Motor neuron (in vitro differentiated cells): Measurements from ENCODE around the gene NELL1. TPM values are rescaled to one million over a fixed set of nuclear protein-coding genes. Genes with fewer than 3 reads are reported as not detected.

Experiments
- ATAC-seq, 8 experiments: fragments of 200-7000 bp; cut with Tn5 transposase; replicated peaks in 6 of 8; 2 replicates each; pipeline ENCODE4 v1.8.0; 2021; ENCODE audit warnings: mild to moderate bottlenecking in 8 of 8, moderate library complexity in 8 of 8
- H3K27ac ChIP-seq, 2 donors: fragments of 250-450 bp; sonication (Bioruptor Pico); 2 replicates each; pipeline ENCODE4 v1.9.0; 2021; ENCODE audit warnings: antibody characterized with exemption in 2 of 2, mild to moderate bottlenecking in 2 of 2, moderate library complexity in 1 of 2
- H3K4me1 ChIP-seq, 2 donors: fragments of 250-450 bp; sonication (Bioruptor Pico); replicated peaks in 1 of 2; 2 replicates each; pipeline ENCODE4 v1.6.1; 2021; ENCODE audit warnings: antibody characterized with exemption in 2 of 2, mild to moderate bottlenecking in 2 of 2, moderate library complexity in 1 of 2
- H3K4me3 ChIP-seq, 5 donors: fragments of 250-450 bp; sonication (Bioruptor Pico); 2 replicates each; pipeline ENCODE4 v1.9.0; 2021; ENCODE audit warnings: antibody characterized with exemption in 5 of 5, mild to moderate bottlenecking in 5 of 5, moderate library complexity in 4 of 5
- WGBS, 10 experiments: fragments of 450-650 bp; shearing (Covaris generic); methylation state at CpG; one replicate each; pipeline ENCODE4 v1.0.0; 2022; 5-methylcytosine and 5-hydroxymethylcytosine counted together
- in situ Hi-C, 9 experiments: fragments of 400-800 bp; cut with MboI; loops; one replicate each; pipeline ENCODE4 v1.15.0; 2021; ENCODE audit warnings: low sequenced_read_pairs in 9 of 9, low pct_unique_long_range_greater_than_20kb in 2 of 9; ENCODE audit not compliant: unreplicated experiment in 9 of 9
- total RNA-seq, 8 experiments: library from RNA; unstranded; fragments of 300-600 nt; gene quantifications; 2 replicates each; pipeline versions ENCODE4 v1.2.3 to v1.2.4, GENCODE V29; 2022

The NELL1 gene
- total RNA-seq, 8 experiments from 2014 or later = 0.25 to 129 (median 46.4) TPM

GRCh38 chr11:21464601-21465193 is 795.3 kb downstream of the NELL1 start:
- Histone ChIP-seq H3K4me3 (no peak overlapping the region), H3K27ac (no peak overlapping the region), H3K4me1 (peaks cover 0 to 19% of the 10 kb centered on the region in 2 donors)
- ATAC-seq = peak in 2 of 8 experiments; percentile 54 to 79
- in situ Hi-C loops = no loop called here
- 0 to 94% (median 60%) methylated on average over 1 to 2 of the region's 2 CpGs; no CpG with 5 or more reads in 1 of the 10 experiments for WGBS, 10 experiments

- H3K4me1 ChIP-seq = peaks cover 0 to 14% of the 10 kb centered on the region in 2 donors
- 11 to 100% (median 83%) methylated on average over 1 of the region's 1 CpG for WGBS, 10 experiments
- no peak overlapping the region for H3K4me3 ChIP-seq
- no peak for ATAC-seq
- in situ Hi-C loops = no loop called here
- H3K27ac ChIP-seq = no peak overlapping the region
Observed at GRCh38 chr11:21465203-21465602, 795.8 kb downstream of the NELL1 start.

- Histone ChIP-seq H3K4me1 (peaks cover 0 to 9% of the 10 kb centered on the region in 2 donors), H3K27ac (no peak overlapping the region), H3K4me3 (no peak overlapping the region)
- peak in 1 of 8 experiments; percentile 21 for ATAC-seq
- in situ Hi-C loops = no loop called here
- 18 to 97% (median 40%) methylated on average over 1 to 4 of the region's 4 CpGs; no CpG with 5 or more reads in 3 of the 10 experiments for WGBS, 10 experiments
Observed at GRCh38 chr11:21465920-21466319, 796.5 kb downstream of the NELL1 start.

- no peak for ATAC-seq
- H3K27ac ChIP-seq = no peak overlapping the region
- in situ Hi-C loops = no loop called here
- no peak overlapping the region for H3K4me3 ChIP-seq
- H3K4me1 ChIP-seq = peaks cover 17 to 31% of the 10 kb centered on the region in 2 donors
Observed at GRCh38 chr11:21470521-21470920, 801.1 kb downstream of the NELL1 start.

- Histone ChIP-seq H3K4me3 (no peak overlapping the region), H3K27ac (no peak overlapping the region), H3K4me1 (peaks cover 18 to 28% of the 10 kb centered on the region in 2 donors)
- ATAC-seq = peak in 5 of 8 experiments; percentile 74 to 84 (median 77)
- WGBS, 10 experiments = 3 to 81% (median 30%) methylated on average over 2 to 3 of the region's 3 CpGs
- in situ Hi-C loops = no loop called here
Observed at GRCh38 chr11:21472261-21472660, 802.9 kb downstream of the NELL1 start.

GRCh38 chr11:21474529-21474928 is 805.1 kb downstream of the NELL1 start:
- ATAC-seq = no peak
- H3K4me1 ChIP-seq = peaks cover 18 to 28% of the 10 kb centered on the region in 2 donors
- in situ Hi-C loops = no loop called here
- H3K4me3 ChIP-seq = no peak overlapping the region
- H3K27ac ChIP-seq = no peak overlapping the region

GRCh38 chr11:21475276-21475675 is 805.9 kb downstream of the NELL1 start:
- peaks cover 18 to 28% of the 10 kb centered on the region in 2 donors for H3K4me1 ChIP-seq
- in situ Hi-C loops = no loop called here
- WGBS, 10 experiments = 0 to 93% (median 67%) methylated on average over 1 to 2 of the region's 2 CpGs; no CpG with 5 or more reads in 3 of the 10 experiments

GRCh38 chr11:21476588-21476987 is 807.2 kb downstream of the NELL1 start:
- WGBS, 10 experiments = 0 to 73% (median 37%) methylated on average over 1 to 3 of the region's 4 CpGs; no CpG with 5 or more reads in 4 of the 10 experiments
- in situ Hi-C loops = no loop called here

More at GRCh38 chr11:21475276-21475675, 805.9 kb downstream of the NELL1 start:
- no peak overlapping the region for H3K4me3 ChIP-seq
- peak in 1 of 8 experiments; percentile 40 for ATAC-seq
- H3K27ac ChIP-seq = no peak overlapping the region

GRCh38 chr11:21480240-21480639 is 810.9 kb downstream of the NELL1 start:
- H3K4me3 ChIP-seq = no peak overlapping the region
- peaks cover 6 to 14% of the 10 kb centered on the region in 2 donors for H3K4me1 ChIP-seq
- in situ Hi-C loops = no loop called here
- WGBS, 10 experiments = 83% methylated on average over 2 of the region's 2 CpGs; no CpG with 5 or more reads in 9 of the 10 experiments
- ATAC-seq = no peak
- H3K27ac ChIP-seq = no peak overlapping the region

More at GRCh38 chr11:21476588-21476987, 807.2 kb downstream of the NELL1 start:
- H3K4me1 ChIP-seq = peaks cover 19 to 31% of the 10 kb centered on the region in 2 donors
- no peak for ATAC-seq
- no peak overlapping the region for H3K4me3 ChIP-seq
- H3K27ac ChIP-seq = no peak overlapping the region

- ATAC-seq = peak in 5 of 8 experiments; percentile 94 to 98 (median 96)
- Histone ChIP-seq H3K4me3 (no peak overlapping the region), H3K4me1 (peaks cover 3 to 9% of the 10 kb centered on the region in 2 donors), H3K27ac (peak overlapping the region; percentile 34 to 64)
- in situ Hi-C loops = no loop called here
Observed at GRCh38 chr11:21481255-21481654, 811.9 kb downstream of the NELL1 start.

GRCh38 chr11:21484039-21484438 is 814.7 kb downstream of the NELL1 start:
- 8 to 100% (median 92%) methylated on average over 2 to 4 of the region's 4 CpGs; no CpG with 5 or more reads in 1 of the 10 experiments for WGBS, 10 experiments
- ATAC-seq = no peak
- Histone ChIP-seq H3K27ac (no peak overlapping the region), H3K4me1 (peaks cover 3 to 9% of the 10 kb centered on the region in 2 donors), H3K4me3 (no peak overlapping the region)
- in situ Hi-C loops = no loop called here

- no peak for ATAC-seq
- Histone ChIP-seq H3K27ac (no peak overlapping the region), H3K4me3 (no peak overlapping the region), H3K4me1 (peaks cover 3 to 9% of the 10 kb centered on the region in 2 donors)
- in situ Hi-C loops = no loop called here
- WGBS, 10 experiments = 0 to 100% (median 20%) methylated on average over 1 of the region's 1 CpG; no CpG with 5 or more reads in 4 of the 10 experiments
Observed at GRCh38 chr11:21485006-21485405, 815.6 kb downstream of the NELL1 start.

- H3K27ac ChIP-seq = no peak overlapping the region
- peaks cover 3 to 9% of the 10 kb centered on the region in 2 donors for H3K4me1 ChIP-seq
- WGBS, 10 experiments = 50 to 100% (median 76%) methylated on average over 1 to 4 of the region's 5 CpGs; no CpG with 5 or more reads in 4 of the 10 experiments
- H3K4me3 ChIP-seq = no peak overlapping the region
- in situ Hi-C loops = no loop called here
- ATAC-seq = no peak
Observed at GRCh38 chr11:21485426-21485825, 816.0 kb downstream of the NELL1 start.
